ENCODE measurements around the gene FAM187B. TPM values are rescaled to one million over a fixed set of nuclear protein-coding genes. Genes with fewer than 3 reads are reported as not detected.
A peak's percentile ranks its signal among the peaks of the same experiment; 100 is the strongest.

The FAM187B gene
- total RNA-seq, 1 donor from 2014 or later, result not detected

GRCh38 chr19:35249146-35249847 is 20.8 kb upstream of the FAM187B start:
- Histone ChIP-seq H3K4me3 (ENCODE audit: low read depth, low read length) (peak overlapping the region; percentile 89), H3K36me3 (ENCODE audit: control insufficient read depth, insufficient read depth, low read length) (no peaks in the 10 kb centered on the region), H3K27me3 (ENCODE audit: control insufficient read depth, insufficient read depth, low read length) (no peaks in the 10 kb centered on the region)
- TF ChIP-seq CTCF (IDR thresholded peaks at IDR 0.05; ENCODE audit: insufficient read depth, low read length, poor library complexity, severe bottlenecking), result no peak
- DNase-seq (ENCODE audit: low read depth), result no peak

DNA sequence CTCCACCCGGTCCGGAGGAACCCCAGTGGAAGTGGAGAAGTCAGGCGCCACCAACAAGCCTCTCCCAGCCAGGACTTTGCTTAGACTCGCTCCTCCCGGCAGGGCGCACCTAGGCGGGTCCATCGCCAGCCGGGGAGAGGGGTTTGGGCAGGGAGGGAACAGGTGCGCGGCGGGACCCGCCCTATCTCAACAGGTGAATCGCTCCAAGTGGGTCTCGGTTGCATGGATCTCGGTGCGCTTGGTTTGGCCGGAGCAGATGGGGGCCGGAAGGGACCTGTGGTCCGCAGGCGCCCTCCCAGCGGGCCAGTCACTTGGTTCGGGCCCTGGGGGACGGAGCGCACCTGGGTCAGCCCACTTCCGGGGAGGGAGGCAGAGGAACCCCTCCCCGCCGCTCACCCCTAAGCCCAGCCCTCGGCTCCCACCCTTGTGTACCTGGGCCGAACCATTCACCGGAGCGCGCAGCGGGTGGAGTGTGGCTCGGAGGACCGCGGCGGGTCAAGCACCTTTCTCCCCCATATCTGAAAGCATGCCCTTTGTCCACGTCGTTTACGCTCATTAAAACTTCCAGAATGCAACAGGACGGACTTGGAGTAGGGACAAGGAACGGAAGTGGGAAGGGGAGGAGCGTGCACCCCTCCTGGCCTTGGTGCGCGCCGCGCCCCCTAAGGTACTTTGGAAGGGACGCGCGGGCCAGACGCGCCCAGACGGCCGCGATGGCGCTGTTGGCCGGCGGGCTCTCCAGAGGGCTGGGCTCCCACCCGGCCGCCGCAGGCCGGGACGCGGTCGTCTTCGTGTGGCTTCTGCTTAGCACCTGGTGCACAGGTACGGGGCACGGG is 20.0 kb upstream of the FAM187B start, which contains the start of gene LSR:
Gene LSR (plus strand): TSS at position 693 of the 836 bp plus-strand sequence. CDS start 21 bp downstream, at position 714.
- peak within 1 kb of the TSS; percentile 89 for H3K4me3 ChIP-seq (ENCODE audit: low read depth, low read length)
- H3K27me3 ChIP-seq (ENCODE audit: control insufficient read depth, insufficient read depth, low read length), result no peaks in the 10 kb centered on the region
- H3K36me3 ChIP-seq (ENCODE audit: control insufficient read depth, insufficient read depth, low read length), result no peaks in the 10 kb centered on the region
- peak; percentile 55 for DNase-seq (ENCODE audit: low read depth)
- no peak for TF ChIP-seq CTCF (IDR thresholded peaks at IDR 0.05; ENCODE audit: insufficient read depth, low read length, poor library complexity, severe bottlenecking)

DNA sequence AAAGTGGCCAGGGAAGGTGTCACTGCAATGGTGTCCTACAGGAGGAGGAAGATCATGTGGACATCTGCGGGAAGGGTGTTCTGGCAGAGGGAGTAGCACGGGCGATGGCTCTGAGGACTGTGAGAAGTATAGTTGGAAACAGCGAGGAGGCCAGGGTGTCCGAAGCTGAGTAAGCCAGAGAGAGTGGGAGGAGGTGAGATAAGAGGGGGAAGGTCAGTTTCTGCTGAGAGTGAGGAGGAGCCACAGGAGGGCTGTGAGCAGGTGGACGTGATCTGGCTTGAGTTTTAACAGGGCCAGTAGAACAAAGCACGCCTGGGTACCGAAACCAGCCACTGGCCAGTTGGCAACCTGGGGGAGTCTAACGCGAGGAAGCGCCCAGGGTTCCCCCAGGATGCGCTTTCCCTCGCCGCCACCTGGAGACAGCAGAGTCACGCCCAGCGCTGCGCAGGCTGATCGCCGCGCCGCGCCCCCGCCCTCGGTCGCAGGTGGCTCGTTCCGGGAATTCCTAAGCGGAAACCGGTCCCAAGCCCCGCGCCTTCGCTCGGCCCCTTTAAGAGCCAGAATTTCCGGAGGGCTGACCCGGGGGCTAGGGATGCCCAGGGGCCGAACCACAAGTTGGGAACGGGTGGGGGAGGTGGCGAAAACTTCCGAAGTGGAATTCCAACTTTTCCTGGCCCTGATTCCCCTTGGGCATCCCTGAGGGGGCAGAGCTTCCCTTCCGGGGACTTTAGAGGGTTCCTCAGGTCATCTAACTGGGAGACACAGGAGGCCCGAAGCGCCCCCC is 19.2 kb upstream of the FAM187B start:
- DNase-seq (ENCODE audit: low read depth), result peak; percentile 70
- H3K36me3 ChIP-seq (ENCODE audit: control insufficient read depth, insufficient read depth, low read length), result no peaks in the 10 kb centered on the region
- H3K27me3 ChIP-seq (ENCODE audit: control insufficient read depth, insufficient read depth, low read length), result no peaks in the 10 kb centered on the region
- H3K4me3 ChIP-seq (ENCODE audit: low read depth, low read length), result peak overlapping the region; percentile 89
- peak; percentile 54 for TF ChIP-seq CTCF (IDR thresholded peaks at IDR 0.05; ENCODE audit: insufficient read depth, low read length, poor library complexity, severe bottlenecking)

DNA sequence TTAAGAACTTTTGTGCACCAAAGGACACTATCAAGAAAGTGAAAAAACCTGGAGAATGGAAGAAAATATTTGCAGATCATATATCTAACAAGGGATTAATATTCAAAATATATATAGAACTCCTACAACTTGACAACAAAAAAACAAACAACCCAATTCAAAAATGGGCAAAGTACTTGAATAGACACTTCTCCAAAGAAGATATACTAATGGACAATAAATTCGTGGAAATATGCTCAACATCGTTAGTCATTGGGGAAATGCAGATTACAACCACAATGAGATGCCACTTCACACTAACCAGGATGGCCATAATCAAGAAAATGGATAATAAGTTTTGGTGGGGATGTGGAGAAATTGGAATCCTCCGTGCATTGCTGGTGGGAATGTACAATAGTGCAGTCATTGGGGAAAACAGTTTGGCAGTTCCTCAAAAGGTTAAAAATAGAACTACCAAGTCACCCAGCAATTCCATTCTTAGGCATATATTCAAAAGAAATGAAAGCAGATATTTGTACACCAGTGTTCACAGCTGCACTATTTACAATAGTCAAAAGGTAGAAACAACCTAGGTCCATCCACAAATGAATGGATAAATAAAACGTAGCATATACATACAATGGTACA is 18.0 kb upstream of the FAM187B start:
- H3K4me3 ChIP-seq (ENCODE audit: low read depth, low read length), result no peak overlapping the region
- no peak for TF ChIP-seq CTCF (IDR thresholded peaks at IDR 0.05; ENCODE audit: insufficient read depth, low read length, poor library complexity, severe bottlenecking)
- DNase-seq (ENCODE audit: low read depth), result no peak
- H3K36me3 ChIP-seq (ENCODE audit: control insufficient read depth, insufficient read depth, low read length), result no peaks in the 10 kb centered on the region
- no peaks in the 10 kb centered on the region for H3K27me3 ChIP-seq (ENCODE audit: control insufficient read depth, insufficient read depth, low read length)

DNA sequence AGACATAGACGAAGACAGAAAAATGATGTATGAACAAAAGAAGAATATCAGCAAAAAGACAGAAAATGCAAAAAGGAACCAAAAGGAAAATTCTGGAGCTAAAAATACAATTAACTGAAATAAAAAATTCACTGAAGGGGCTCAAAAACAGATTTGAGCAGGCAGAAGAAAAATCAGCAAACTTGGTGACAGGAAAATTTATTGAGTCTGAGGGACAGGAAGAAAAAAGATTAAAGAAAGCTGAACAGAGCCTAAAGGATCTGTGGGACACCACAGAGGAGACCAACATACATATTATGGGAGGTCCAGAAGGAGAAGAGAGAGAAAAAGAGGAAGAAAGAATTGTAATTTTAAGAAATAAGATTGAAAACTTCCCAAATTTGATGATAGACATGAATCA is 12.9 kb upstream of the FAM187B start:
- DNase-seq (ENCODE audit: low read depth), result no peak
- Histone ChIP-seq H3K36me3 (ENCODE audit: control insufficient read depth, insufficient read depth, low read length) (no peaks in the 10 kb centered on the region), H3K4me3 (ENCODE audit: low read depth, low read length) (no peak overlapping the region), H3K27me3 (ENCODE audit: control insufficient read depth, insufficient read depth, low read length) (no peaks in the 10 kb centered on the region)
- TF ChIP-seq CTCF (IDR thresholded peaks at IDR 0.05; ENCODE audit: insufficient read depth, low read length, poor library complexity, severe bottlenecking), result no peak
